Sigmoid colon (tissue), 4 donors: Measurements from ENCODE around the gene CAV2.

ENCODE experiments used
- CTCF ChIP-seq, 4 experiments: fragments of 450-650 bp in 3 of 4; fragments of 200-600 bp in 1 of 4; IDR thresholded peaks; one replicate each; pipeline ENCODE4 v1.5.1; 2016 to 2019; ENCODE audit warnings: antibody characterized with exemption in 4 of 4, mild to moderate bottlenecking in 3 of 4, moderate library complexity in 2 of 4
- POLR2A ChIP-seq, 2 donors: fragments of 450-650 bp; IDR thresholded peaks; one replicate each; pipeline ENCODE4 v1.6.1; 2016; ENCODE audit warnings: antibody characterized with exemption in 2 of 2, mild to moderate bottlenecking in 2 of 2, moderate library complexity in 2 of 2
- POLR2AphosphoS5 ChIP-seq, 4 donors: sonication (generic); formaldehyde crosslinking; IDR thresholded peaks; one replicate each; pipeline ENCODE4 v1.6.1; 2017; ENCODE audit warnings: antibody characterized with exemption in 4 of 4

- TF ChIP-seq CTCF (IDR thresholded peaks at IDR 0.05) (no peak), POLR2A (IDR thresholded peaks at IDR 0.05) (no peak), POLR2AphosphoS5 (IDR thresholded peaks at IDR 0.05) (no peak)
Measured at GRCh38 chr7:116545411-116545993, 46.0 kb downstream of the CAV2 start.
